ENCODE data around the gene PTPRU. TPM values are rescaled to one million over a fixed set of nuclear protein-coding genes. Genes with fewer than 3 reads are reported as not detected.

The PTPRU gene
- total RNA-seq, 2 experiments from 2014 or later = 0.56 to 0.74 TPM

- ATAC-seq (no peak), DNase-seq (no peak)
- Mint-ChIP-seq H3K4me3 (peak overlapping the region; percentile 73), H3K9me3 (no peaks in the 10 kb centered on the region), H3K4me1 (ENCODE audit: low read depth) (peaks cover 13% of the 10 kb centered on the region), H3K27ac (no peak overlapping the region), H3K36me3 (ENCODE audit: low read depth) (peaks cover 3% of the 10 kb centered on the region), H3K27me3 (peaks cover 42% of the 10 kb centered on the region)
- intact Hi-C loops (cut with micrococcal nuclease) = no loop called here
- CTCF ChIA-PET = interaction anchor here (0.6 to 1.4 kb wide), 8 partner anchors 10 to 1461 kb away, joined by 3 to 6 read pairs (median 3); partner anchors contain the start of gene SRSF4
- TF ChIP-seq CTCF (IDR thresholded peaks at IDR 0.05) = no peak
- POLR2A ChIA-PET = no interaction called here
Observed at GRCh38 chr1:29236712-29237128, 398 bp downstream of the PTPRU start.

- Mint-ChIP-seq H3K36me3 (ENCODE audit: low read depth) (peaks cover 3% of the 10 kb centered on the region), H3K9me3 (no peaks in the 10 kb centered on the region), H3K27me3 (peaks cover 42% of the 10 kb centered on the region), H3K4me1 (ENCODE audit: low read depth) (peaks cover 13% of the 10 kb centered on the region), H3K27ac (no peak overlapping the region), H3K4me3 (peak overlapping the region; percentile 73)
- ATAC-seq (no peak), DNase-seq (peak; percentile 18)
- CTCF ChIA-PET = interaction anchor here (0.6 to 1.4 kb wide), 7 partner anchors 9 to 1460 kb away, joined by 3 to 6 read pairs (median 3); partner anchors contain the start of gene SRSF4
- TF ChIP-seq CTCF (IDR thresholded peaks at IDR 0.05) = no peak
- intact Hi-C loops (cut with micrococcal nuclease) = no loop called here
- POLR2A ChIA-PET = no interaction called here
Observed at GRCh38 chr1:29237129-29237821, 953 bp downstream of the PTPRU start.

GRCh38 chr1:29237852-29238619, 1.7 kb downstream of the PTPRU start:
- H3K27ac Mint-ChIP-seq = no peak overlapping the region
- CTCF ChIA-PET = no interaction called here
- POLR2A ChIA-PET = no interaction called here
- intact Hi-C loops (cut with micrococcal nuclease) = no loop called here
- H3K9me3 Mint-ChIP-seq = no peaks in the 10 kb centered on the region
- ATAC-seq (no peak), DNase-seq (peak; percentile 13)
- H3K36me3 Mint-ChIP-seq (ENCODE audit: low read depth) = peaks cover 3% of the 10 kb centered on the region
- no peak for TF ChIP-seq CTCF (IDR thresholded peaks at IDR 0.05)
- H3K27me3 Mint-ChIP-seq = peaks cover 42% of the 10 kb centered on the region
- peaks cover 13% of the 10 kb centered on the region for H3K4me1 Mint-ChIP-seq (ENCODE audit: low read depth)
- H3K4me3 Mint-ChIP-seq = peak overlapping the region; percentile 65

- no peak for TF ChIP-seq CTCF (IDR thresholded peaks at IDR 0.05)
- H3K27me3 Mint-ChIP-seq = peaks cover 42% of the 10 kb centered on the region
- ATAC-seq (no peak), DNase-seq (no peak)
- ChIA-PET POLR2A (no interaction called here), CTCF (interaction anchor here (0.8 kb wide), 1 partner anchor 1142 kb away, joined by 3 read pairs; no protein-coding TSS in a partner anchor)
- H3K4me3 Mint-ChIP-seq = peak overlapping the region; percentile 42
- peaks cover 3% of the 10 kb centered on the region for H3K36me3 Mint-ChIP-seq (ENCODE audit: low read depth)
- H3K27ac Mint-ChIP-seq = no peak overlapping the region
- intact Hi-C loops (cut with micrococcal nuclease) = no loop called here
- H3K4me1 Mint-ChIP-seq (ENCODE audit: low read depth) = peaks cover 13% of the 10 kb centered on the region
- no peaks in the 10 kb centered on the region for H3K9me3 Mint-ChIP-seq
Observed at GRCh38 chr1:29238620-29239002, 2.3 kb downstream of the PTPRU start.

- H3K9me3 Mint-ChIP-seq = no peaks in the 10 kb centered on the region
- H3K4me1 Mint-ChIP-seq (ENCODE audit: low read depth) = peaks cover 13% of the 10 kb centered on the region
- POLR2A ChIA-PET = no interaction called here
- peaks cover 42% of the 10 kb centered on the region for H3K27me3 Mint-ChIP-seq
- TF ChIP-seq CTCF (IDR thresholded peaks at IDR 0.05) = no peak
- intact Hi-C loops (cut with micrococcal nuclease) = no loop called here
- H3K27ac Mint-ChIP-seq = no peak overlapping the region
- CTCF ChIA-PET = interaction anchor here (0.8 kb wide), 1 partner anchor 1141 kb away, joined by 3 read pairs; no protein-coding TSS in a partner anchor
- peaks cover 3% of the 10 kb centered on the region for H3K36me3 Mint-ChIP-seq (ENCODE audit: low read depth)
- ATAC-seq (no peak), DNase-seq (no peak)
- H3K4me3 Mint-ChIP-seq = no peak overlapping the region
Observed at GRCh38 chr1:29239142-29239541, 2.8 kb downstream of the PTPRU start.

All from activated CD8-positive, alpha-beta T cell treated with anti-CD3 and anti-CD28 coated beads for 36 hours (primary cell).